ENCODE data around the gene ZNF37A. TPM values are rescaled to one million over a fixed set of nuclear protein-coding genes. Genes with fewer than 3 reads are reported as not detected.

ZNF37A gene
- total RNA-seq, 4 donors from 2014 or later: 11.8 to 37.0 (median 24.1) TPM

- no peak for DNase-seq
- H3K4me3 ChIP-seq: no peak overlapping the region
- no peak overlapping the region for H3K27ac ChIP-seq
- intact Hi-C loops (cut with DNase I; ENCODE audit: low total_unique reads): no loop called here
- H3K9me3 ChIP-seq: no peaks in the 10 kb centered on the region
- H3K36me3 ChIP-seq: no peaks in the 10 kb centered on the region
- H3K27me3 ChIP-seq: no peaks in the 10 kb centered on the region
- TF ChIP-seq POLR2A (IDR thresholded peaks at IDR 0.05): no peak
- TF ChIP-seq CTCF (IDR thresholded peaks at IDR 0.05): no peak
- H3K4me1 ChIP-seq: no peaks in the 10 kb centered on the region
Measured at GRCh38 chr10:38184477-38184876, 90.3 kb downstream of the ZNF37A start.

Small RNAs within 50 kb of the gene (small RNA-seq; reads per million reads assigned to genes)
- gene AL117339.2 (not detected), gene AL161931.1 (not detected), gene FXYD6P2 (not detected)

Other genes with a start within 250 kb of the ZNF37A start
- gene ZNF248, start 236.7 kb upstream of the ZNF37A start, total RNA-seq: 10 to 100 TPM in 3 of 4 donors, 1 to 10 TPM in 1; 7.2 to 51.2 (median 26.9) TPM
- gene ZNF25, start 117.7 kb upstream of the ZNF37A start, total RNA-seq: 10 to 100 TPM; 11.8 to 31.3 (median 27.3) TPM
- gene ZNF33A, start 83.7 kb upstream of the ZNF37A start, total RNA-seq: 10 to 100 TPM; 21.8 to 77.8 (median 33.9) TPM

Measured in uterus (tissue), 4 donors.